Measurements from ENCODE around the gene ZNF74.

Gene ZNF74

DNA sequence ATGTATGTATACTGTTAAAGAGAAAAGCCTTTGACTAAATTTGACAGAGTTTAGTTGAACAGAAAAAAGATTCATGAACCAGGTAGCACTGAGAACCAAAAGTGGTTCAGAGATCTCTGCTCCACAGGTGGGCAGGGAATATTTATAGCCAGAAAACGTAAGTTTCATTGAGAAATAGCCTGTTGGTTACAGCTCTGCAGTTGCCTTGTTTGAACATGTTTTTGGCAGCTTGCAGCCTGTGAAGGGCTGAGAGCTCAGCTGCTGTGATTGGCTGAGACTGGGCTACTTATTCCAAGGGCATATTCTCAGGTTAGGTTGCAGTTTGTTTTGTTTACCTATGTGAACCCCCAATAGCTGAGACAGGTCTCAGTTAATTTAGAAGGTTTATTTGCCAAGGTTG, 13.5 kb upstream of the ZNF74 start:
- no peak overlapping the region for H3K27ac ChIP-seq
- H3K36me3 ChIP-seq (replicated peaks), result no peaks in the 10 kb centered on the region
- DNase-seq, result no peak
- H3K4me3 ChIP-seq (ENCODE audit: low read depth, low read length), result no peak overlapping the region
- TF ChIP-seq, protein P1, sequence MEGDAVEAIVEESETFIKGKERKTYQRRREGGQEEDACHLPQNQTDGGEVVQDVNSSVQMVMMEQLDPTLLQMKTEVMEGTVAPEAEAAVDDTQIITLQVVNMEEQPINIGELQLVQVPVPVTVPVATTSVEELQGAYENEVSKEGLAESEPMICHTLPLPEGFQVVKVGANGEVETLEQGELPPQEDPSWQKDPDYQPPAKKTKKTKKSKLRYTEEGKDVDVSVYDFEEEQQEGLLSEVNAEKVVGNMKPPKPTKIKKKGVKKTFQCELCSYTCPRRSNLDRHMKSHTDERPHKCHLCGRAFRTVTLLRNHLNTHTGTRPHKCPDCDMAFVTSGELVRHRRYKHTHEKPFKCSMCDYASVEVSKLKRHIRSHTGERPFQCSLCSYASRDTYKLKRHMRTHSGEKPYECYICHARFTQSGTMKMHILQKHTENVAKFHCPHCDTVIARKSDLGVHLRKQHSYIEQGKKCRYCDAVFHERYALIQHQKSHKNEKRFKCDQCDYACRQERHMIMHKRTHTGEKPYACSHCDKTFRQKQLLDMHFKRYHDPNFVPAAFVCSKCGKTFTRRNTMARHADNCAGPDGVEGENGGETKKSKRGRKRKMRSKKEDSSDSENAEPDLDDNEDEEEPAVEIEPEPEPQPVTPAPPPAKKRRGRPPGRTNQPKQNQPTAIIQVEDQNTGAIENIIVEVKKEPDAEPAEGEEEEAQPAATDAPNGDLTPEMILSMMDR (IDR thresholded peaks at IDR 0.05; ENCODE audit: low read depth, low read length, missing control alignments), result no peak
- peaks cover 17% of the 10 kb centered on the region for H3K27me3 ChIP-seq (replicated peaks)
- in situ Hi-C loops (cut with HindIII; ENCODE audit: low pct_ligation_motif_present, low sequenced_read_pairs), result no loop called here

DNA sequence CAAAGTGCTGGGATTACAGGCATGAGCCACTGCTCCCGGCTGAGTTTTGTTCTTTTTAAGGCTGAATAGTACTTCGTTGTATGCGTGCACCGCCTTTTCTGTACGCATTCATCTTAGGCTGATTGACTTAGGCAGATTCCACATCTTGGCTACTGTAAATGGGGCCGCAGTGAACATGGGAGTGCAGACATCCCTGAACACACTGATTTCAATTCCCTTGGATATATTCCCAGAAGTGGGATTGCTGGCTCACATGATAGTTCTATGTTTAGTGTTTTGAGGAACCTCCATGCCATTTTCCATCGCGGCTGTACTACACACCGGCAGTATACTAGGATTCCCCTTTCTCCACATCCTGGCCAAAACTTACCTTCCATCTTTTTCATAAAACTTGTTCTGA, 10.4 kb upstream of the ZNF74 start:
- peaks cover 19% of the 10 kb centered on the region for H3K27me3 ChIP-seq (replicated peaks)
- TF ChIP-seq, protein P1 (IDR thresholded peaks at IDR 0.05; ENCODE audit: low read depth, low read length, missing control alignments), result no peak
- no peaks in the 10 kb centered on the region for H3K36me3 ChIP-seq (replicated peaks)
- no peak for DNase-seq
- no peak overlapping the region for H3K4me3 ChIP-seq (ENCODE audit: low read depth, low read length)
- no peak overlapping the region for H3K27ac ChIP-seq
- in situ Hi-C loops (cut with HindIII; ENCODE audit: low pct_ligation_motif_present, low sequenced_read_pairs), result no loop called here

DNA sequence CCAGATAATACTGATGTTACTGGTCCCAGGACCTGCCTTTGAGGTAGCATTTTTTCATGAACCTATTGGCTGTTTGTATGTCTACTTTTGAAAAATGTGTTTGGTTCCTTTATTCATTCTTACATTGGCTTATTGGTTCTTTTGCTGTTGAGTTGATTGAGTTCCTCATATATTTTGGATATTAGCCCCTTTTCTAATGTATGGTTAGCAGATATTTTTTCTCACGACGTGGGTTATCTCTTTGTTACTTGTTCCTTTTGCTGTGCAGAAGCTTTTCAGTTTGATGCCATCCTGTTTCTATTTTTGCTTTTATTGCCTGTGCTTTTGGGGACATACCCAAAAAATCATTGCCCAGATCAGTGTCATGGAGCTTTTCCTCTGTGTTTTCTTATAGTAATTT, 9.8 kb upstream of the ZNF74 start:
- DNase-seq, result no peak
- in situ Hi-C loops (cut with HindIII; ENCODE audit: low pct_ligation_motif_present, low sequenced_read_pairs), result no loop called here
- no peak overlapping the region for H3K27ac ChIP-seq

DNA sequence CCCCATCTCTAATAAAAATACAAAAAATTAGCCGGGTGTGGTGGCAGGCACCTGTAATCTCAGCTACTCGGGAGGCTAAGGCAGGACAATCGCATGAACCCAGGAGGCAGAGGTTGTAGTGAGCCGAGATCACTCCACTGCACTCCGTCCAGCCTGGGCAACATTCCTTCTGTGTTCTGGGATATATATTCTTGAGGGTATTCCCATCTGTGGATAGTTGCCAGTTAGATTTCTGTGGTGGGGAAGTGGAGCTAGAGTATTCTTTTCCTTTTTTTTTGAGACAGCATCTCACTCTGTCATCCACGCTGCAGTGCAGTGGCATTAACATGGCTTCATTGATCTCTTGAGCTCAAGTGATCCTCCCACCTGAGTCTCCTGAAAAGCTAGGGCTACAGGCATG, 9.1 kb upstream of the ZNF74 start:
- no peak for DNase-seq
- Histone ChIP-seq H3K27me3 (replicated peaks) (peaks cover 16% of the 10 kb centered on the region), H3K4me3 (ENCODE audit: low read depth, low read length) (no peak overlapping the region), H3K27ac (no peak overlapping the region), H3K36me3 (replicated peaks) (no peaks in the 10 kb centered on the region)
- TF ChIP-seq, protein P1 (IDR thresholded peaks at IDR 0.05; ENCODE audit: low read depth, low read length, missing control alignments), result no peak
- in situ Hi-C loops (cut with HindIII; ENCODE audit: low pct_ligation_motif_present, low sequenced_read_pairs), result no loop called here

More for the DNA sequence above, 9.8 kb upstream of the ZNF74 start:
- Histone ChIP-seq H3K36me3 (replicated peaks) (no peaks in the 10 kb centered on the region), H3K27me3 (replicated peaks) (peaks cover 18% of the 10 kb centered on the region), H3K4me3 (ENCODE audit: low read depth, low read length) (no peak overlapping the region)
- TF ChIP-seq, protein P1 (IDR thresholded peaks at IDR 0.05; ENCODE audit: low read depth, low read length, missing control alignments), result no peak

DNA sequence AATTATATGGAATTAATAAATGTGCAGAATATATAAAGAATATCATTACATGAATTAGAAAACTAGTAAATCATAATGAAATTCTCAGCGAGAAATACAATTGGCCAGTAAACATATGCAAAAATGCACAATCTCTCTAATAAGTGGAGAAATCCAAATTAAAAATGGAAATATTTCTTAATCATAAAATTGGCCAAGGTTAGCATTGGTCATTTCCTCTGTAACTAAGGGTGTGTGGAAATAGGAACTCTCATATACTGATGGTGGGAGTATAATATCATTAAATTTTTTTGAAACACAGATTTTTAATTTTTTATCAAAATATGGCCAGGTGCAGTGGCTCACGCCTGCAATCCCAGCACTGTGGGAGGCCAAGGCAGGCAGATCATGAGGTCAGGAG, 7.6 kb upstream of the ZNF74 start:
- in situ Hi-C loops (cut with HindIII; ENCODE audit: low pct_ligation_motif_present, low sequenced_read_pairs), result no loop called here
- peaks cover 11% of the 10 kb centered on the region for H3K27me3 ChIP-seq (replicated peaks)
- TF ChIP-seq, protein P1 (IDR thresholded peaks at IDR 0.05; ENCODE audit: low read depth, low read length, missing control alignments), result no peak
- H3K27ac ChIP-seq, result no peak overlapping the region
- DNase-seq, result no peak
- no peak overlapping the region for H3K4me3 ChIP-seq (ENCODE audit: low read depth, low read length)
- H3K36me3 ChIP-seq (replicated peaks), result no peaks in the 10 kb centered on the region

DNA sequence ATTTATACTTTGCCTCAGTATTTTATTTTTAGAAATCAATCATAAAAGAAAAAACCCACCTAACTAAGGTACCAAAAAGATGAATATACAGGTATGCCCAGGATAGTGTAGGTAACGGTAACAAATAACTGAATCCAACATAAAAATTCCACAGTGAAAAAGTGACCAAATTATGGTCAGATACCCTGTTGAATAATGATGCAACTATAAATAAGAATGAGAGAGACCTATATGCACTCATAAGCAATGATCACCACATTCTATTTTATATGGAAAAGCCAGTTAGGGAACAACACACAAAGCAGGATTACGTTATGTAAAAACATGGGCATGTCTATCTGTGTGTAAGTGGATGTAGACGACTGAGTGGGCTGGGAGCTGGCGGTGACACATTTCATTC, 7.0 kb upstream of the ZNF74 start:
- Histone ChIP-seq H3K36me3 (replicated peaks) (no peaks in the 10 kb centered on the region), H3K27ac (no peak overlapping the region), H3K4me3 (ENCODE audit: low read depth, low read length) (no peak overlapping the region), H3K27me3 (replicated peaks) (peaks cover 11% of the 10 kb centered on the region)
- DNase-seq, result no peak
- TF ChIP-seq, protein P1 (IDR thresholded peaks at IDR 0.05; ENCODE audit: low read depth, low read length, missing control alignments), result no peak
- in situ Hi-C loops (cut with HindIII; ENCODE audit: low pct_ligation_motif_present, low sequenced_read_pairs), result no loop called here

Data from brain microvascular endothelial cell (primary cell).